ENCODE data around the gene MRGPRX4. TPM values are rescaled to one million over a fixed set of nuclear protein-coding genes. Genes with fewer than 3 reads are reported as not detected.

Gene MRGPRX4
- total and polyA plus RNA-seq, 2 experiments from 2014 or later: not detected

GRCh38 chr11:18209058-18209457, 36.4 kb downstream of the MRGPRX4 start:
- Histone ChIP-seq H2AFZ (peak overlapping the region; percentile 91), H3K4me2 (peak overlapping the region; percentile 58; the same call in 1 of the 2 replicates), H3K27me3 (ENCODE audit: insufficient read depth) (peaks cover 17% of the 10 kb centered on the region), H3K4me3 (peak overlapping the region; percentile 45), H3K27ac (ENCODE audit: low read depth) (no peak overlapping the region), H3K4me1 (ENCODE audit: insufficient read depth) (no peaks in the 10 kb centered on the region), H3K9me2 (ENCODE audit: insufficient read depth) (no peaks in the 10 kb centered on the region), H3K79me2 (replicated peaks; ENCODE audit: insufficient read depth) (no peaks in the 10 kb centered on the region), H3F3A (replicated peaks; ENCODE audit: low read depth) (no peaks in the 10 kb centered on the region), H4K20me1 (replicated peaks; ENCODE audit: insufficient read depth) (no peaks in the 10 kb centered on the region), H3K36me3 (ENCODE audit: insufficient read depth) (no peaks in the 10 kb centered on the region)
- no peak overlapping the region; the same call in 2 of the 3 replicates for H3K4me3 Mint-ChIP-seq
- H3K27me3 Mint-ChIP-seq (ENCODE audit: insufficient read depth, low read depth, poor library complexity): peaks cover 3% of the 10 kb centered on the region
- TF ChIP-seq ETS1 (IDR thresholded peaks at IDR 0.05): no peak
- no peak for TF ChIP-seq CTCF (conservative IDR thresholded peaks at IDR 0.05; ENCODE audit: low read depth in 2 of 2)
- no peak for TF ChIP-seq REST (IDR thresholded peaks at IDR 0.05; ENCODE audit: unreplicated experiment)
- TF ChIP-seq NANOG (IDR thresholded peaks at IDR 0.05; ENCODE audit: borderline replicate concordance): no peak
- no peak for TF ChIP-seq STAT1 (IDR thresholded peaks at IDR 0.05; ENCODE audit: unreplicated experiment)
- TF ChIP-seq JUNB (IDR thresholded peaks at IDR 0.05; ENCODE audit: unreplicated experiment): no peak
- no peak for TF ChIP-seq ZNF331 (CRISPR knock-in tag; IDR thresholded peaks at IDR 0.05; ENCODE audit: low read depth)
- no peak for TF ChIP-seq ZNF114 (CRISPR knock-in tag; IDR thresholded peaks at IDR 0.05)
- no peak for TF ChIP-seq EZH2phosphoT487 (IDR thresholded peaks at IDR 0.05; ENCODE audit: unreplicated experiment)
- TF ChIP-seq ZNF462 (CRISPR knock-in tag; IDR thresholded peaks at IDR 0.05): no peak
- no peak for TF ChIP-seq CREB1 (CRISPR knock-in tag; IDR thresholded peaks at IDR 0.05; ENCODE audit: low read depth)
- TF ChIP-seq EZH2 (IDR thresholded peaks at IDR 0.05; ENCODE audit: low read depth, unreplicated experiment): no peak
- no peak for TF ChIP-seq POLR2AphosphoS5 (IDR thresholded peaks at IDR 0.05; ENCODE audit: low read depth)
- H3K27ac Mint-ChIP-seq: no peak overlapping the region
- DNase-seq (ENCODE audit: low spot score): peak; percentile 45
- no peaks in the 10 kb centered on the region for H3K36me3 Mint-ChIP-seq (ENCODE audit: low read depth)
- peak; percentile 87 for ATAC-seq
- H3K9me3 Mint-ChIP-seq: no peaks in the 10 kb centered on the region
- H3K4me1 Mint-ChIP-seq: no peaks in the 10 kb centered on the region
